ENCODE results near the gene ELK4. TPM values are rescaled to one million over a fixed set of nuclear protein-coding genes. Genes with fewer than 3 reads are reported as not detected.

ELK4 gene
- total RNA-seq, 1 donor from 2014 or later, result 16.1 TPM

DNA sequence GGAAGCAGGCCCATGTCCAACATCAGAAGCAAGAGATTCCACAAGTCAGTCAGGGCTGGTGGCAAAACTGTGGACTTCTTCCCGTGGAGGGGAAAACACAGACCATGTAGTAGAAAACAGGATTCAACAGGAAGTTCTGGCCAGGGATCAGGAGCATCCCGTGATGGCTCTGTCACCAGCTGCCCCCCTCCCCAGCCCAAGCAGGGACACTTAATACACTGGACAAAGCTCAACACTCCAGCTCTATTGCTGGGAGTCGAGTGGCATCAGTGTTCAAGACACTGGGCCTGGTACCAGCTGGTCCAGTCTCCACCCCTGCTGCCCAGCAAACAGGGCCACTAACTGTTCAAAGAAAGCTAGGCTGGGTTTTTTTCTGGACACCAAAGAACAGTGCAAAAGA is 44.8 kb upstream of the ELK4 start:
- DNase-seq (ENCODE audit: low read depth), result no peak

DNA sequence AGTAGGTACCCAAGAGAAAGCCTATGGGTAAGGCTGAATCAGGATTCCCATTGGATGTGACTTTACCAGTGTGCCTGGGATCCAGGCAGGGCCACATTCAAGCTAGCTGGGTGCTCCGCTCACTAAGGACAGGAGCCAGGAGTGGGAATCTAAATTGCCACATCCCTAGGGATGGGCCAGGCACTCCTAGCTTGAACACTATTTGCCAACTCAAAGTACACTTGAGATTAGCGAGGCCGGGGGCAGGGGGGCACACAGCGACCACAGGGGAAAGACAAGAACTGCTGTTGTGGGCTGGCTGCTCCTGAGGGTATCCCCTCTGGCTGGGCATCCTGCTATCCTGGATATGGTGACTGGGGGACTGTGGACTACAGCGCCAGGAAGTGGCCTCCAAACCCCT is 44.2 kb upstream of the ELK4 start:
- H3K36me3 ChIP-seq (ENCODE audit: control insufficient read depth, insufficient read depth, low read length), result no peaks in the 10 kb centered on the region
- TF ChIP-seq, protein P1, sequence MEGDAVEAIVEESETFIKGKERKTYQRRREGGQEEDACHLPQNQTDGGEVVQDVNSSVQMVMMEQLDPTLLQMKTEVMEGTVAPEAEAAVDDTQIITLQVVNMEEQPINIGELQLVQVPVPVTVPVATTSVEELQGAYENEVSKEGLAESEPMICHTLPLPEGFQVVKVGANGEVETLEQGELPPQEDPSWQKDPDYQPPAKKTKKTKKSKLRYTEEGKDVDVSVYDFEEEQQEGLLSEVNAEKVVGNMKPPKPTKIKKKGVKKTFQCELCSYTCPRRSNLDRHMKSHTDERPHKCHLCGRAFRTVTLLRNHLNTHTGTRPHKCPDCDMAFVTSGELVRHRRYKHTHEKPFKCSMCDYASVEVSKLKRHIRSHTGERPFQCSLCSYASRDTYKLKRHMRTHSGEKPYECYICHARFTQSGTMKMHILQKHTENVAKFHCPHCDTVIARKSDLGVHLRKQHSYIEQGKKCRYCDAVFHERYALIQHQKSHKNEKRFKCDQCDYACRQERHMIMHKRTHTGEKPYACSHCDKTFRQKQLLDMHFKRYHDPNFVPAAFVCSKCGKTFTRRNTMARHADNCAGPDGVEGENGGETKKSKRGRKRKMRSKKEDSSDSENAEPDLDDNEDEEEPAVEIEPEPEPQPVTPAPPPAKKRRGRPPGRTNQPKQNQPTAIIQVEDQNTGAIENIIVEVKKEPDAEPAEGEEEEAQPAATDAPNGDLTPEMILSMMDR (IDR thresholded peaks at IDR 0.05; ENCODE audit: insufficient read depth, low read length, poor library complexity, severe bottlenecking), result no peak
- H3K4me3 ChIP-seq (ENCODE audit: low read depth, low read length), result no peak overlapping the region
- DNase-seq (ENCODE audit: low read depth), result no peak
- H3K27me3 ChIP-seq (ENCODE audit: control insufficient read depth, insufficient read depth, low read length), result no peaks in the 10 kb centered on the region

More for the DNA sequence above, 44.8 kb upstream of the ELK4 start:
- no peaks in the 10 kb centered on the region for H3K27me3 ChIP-seq (ENCODE audit: control insufficient read depth, insufficient read depth, low read length)
- no peak overlapping the region for H3K4me3 ChIP-seq (ENCODE audit: low read depth, low read length)
- TF ChIP-seq, protein P1 (IDR thresholded peaks at IDR 0.05; ENCODE audit: insufficient read depth, low read length, poor library complexity, severe bottlenecking), result no peak
- no peaks in the 10 kb centered on the region for H3K36me3 ChIP-seq (ENCODE audit: control insufficient read depth, insufficient read depth, low read length)

DNA sequence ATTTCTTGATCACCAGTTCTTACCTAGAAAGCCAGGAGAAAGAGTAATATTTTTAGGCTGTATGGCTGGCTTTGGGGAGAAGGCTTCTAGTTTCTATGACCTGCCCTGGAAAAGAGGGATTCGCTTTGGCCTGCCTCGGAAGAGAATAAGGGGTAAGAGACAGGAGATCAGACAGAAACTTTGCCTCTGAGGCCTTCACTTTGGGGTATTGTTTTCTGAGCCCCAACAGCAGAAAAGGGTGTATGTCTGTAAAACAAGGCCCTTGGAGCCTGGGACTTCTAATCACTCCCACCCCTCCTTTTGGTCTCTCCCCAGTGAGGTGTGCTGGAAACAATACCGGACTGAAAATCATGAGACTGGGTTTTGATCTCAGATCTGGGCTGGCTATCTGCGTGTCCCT is 43.4 kb upstream of the ELK4 start:
- H3K36me3 ChIP-seq (ENCODE audit: control insufficient read depth, insufficient read depth, low read length), result no peaks in the 10 kb centered on the region
- TF ChIP-seq, protein P1 (IDR thresholded peaks at IDR 0.05; ENCODE audit: insufficient read depth, low read length, poor library complexity, severe bottlenecking), result no peak
- no peak for DNase-seq (ENCODE audit: low read depth)
- no peaks in the 10 kb centered on the region for H3K27me3 ChIP-seq (ENCODE audit: control insufficient read depth, insufficient read depth, low read length)
- H3K4me3 ChIP-seq (ENCODE audit: low read depth, low read length), result no peak overlapping the region

DNA sequence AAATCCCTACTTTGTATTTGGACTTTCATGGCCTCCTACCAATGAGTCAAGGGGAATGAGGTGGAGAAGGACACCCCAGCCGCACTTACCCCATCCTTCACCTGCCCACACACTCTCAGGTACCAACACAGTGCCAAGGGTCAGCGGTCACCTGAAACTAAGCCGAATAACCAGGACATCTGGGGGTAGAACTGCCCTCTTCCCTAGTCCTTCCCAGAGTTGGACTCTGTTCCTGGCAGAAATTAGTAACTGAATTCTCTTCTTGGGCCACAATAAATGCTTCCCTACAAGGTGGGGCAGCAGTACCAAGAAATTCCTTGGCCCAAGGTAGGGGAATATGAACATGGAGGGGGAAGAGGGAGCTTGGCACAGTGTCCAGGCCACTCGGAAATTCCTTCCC is 41.2 kb upstream of the ELK4 start:
- TF ChIP-seq, protein P1 (IDR thresholded peaks at IDR 0.05; ENCODE audit: insufficient read depth, low read length, poor library complexity, severe bottlenecking), result no peak
- DNase-seq (ENCODE audit: low read depth), result no peak
- Histone ChIP-seq H3K4me3 (ENCODE audit: low read depth, low read length) (no peak overlapping the region), H3K27me3 (ENCODE audit: control insufficient read depth, insufficient read depth, low read length) (no peaks in the 10 kb centered on the region), H3K36me3 (ENCODE audit: control insufficient read depth, insufficient read depth, low read length) (no peaks in the 10 kb centered on the region)

DNA sequence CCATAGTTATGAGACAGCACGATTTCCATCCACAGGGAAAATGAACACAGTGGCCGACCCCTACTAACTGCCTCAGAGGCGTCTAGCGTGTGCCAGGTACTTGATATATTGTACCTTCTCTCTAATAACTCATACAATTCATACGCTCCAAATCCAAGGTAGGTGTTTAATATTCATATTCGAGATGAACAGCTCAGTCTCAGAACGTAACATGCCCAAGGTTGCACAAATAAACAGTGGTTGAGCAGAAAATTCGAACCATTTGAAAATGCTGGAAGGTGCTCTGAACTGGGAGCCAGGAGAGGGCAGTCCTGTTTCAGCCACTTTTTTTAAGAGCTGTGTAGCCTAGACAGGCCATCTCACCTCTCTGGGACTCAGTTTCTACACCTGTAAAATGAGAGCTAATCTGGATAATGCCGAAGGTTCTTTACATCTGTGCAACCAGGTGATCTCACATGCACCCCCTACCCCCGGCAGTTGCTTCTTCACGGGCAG is 40.6 kb upstream of the ELK4 start:
- TF ChIP-seq, protein P1 (IDR thresholded peaks at IDR 0.05; ENCODE audit: insufficient read depth, low read length, poor library complexity, severe bottlenecking), result peak; percentile 8
- DNase-seq (ENCODE audit: low read depth), result no peak
- Histone ChIP-seq H3K36me3 (ENCODE audit: control insufficient read depth, insufficient read depth, low read length) (no peaks in the 10 kb centered on the region), H3K4me3 (ENCODE audit: low read depth, low read length) (no peak overlapping the region), H3K27me3 (ENCODE audit: control insufficient read depth, insufficient read depth, low read length) (no peaks in the 10 kb centered on the region)
